GM12874 (cell line): ENCODE results near the gene PPCDC.

Source experiments
- TF ChIP-seq, protein P1 (sequence below): IDR thresholded peaks from 2 replicates; pipeline ENCODE4 v1.5.1; 2011; ENCODE audit warnings: low read depth, mild to moderate bottlenecking, control low read depth, low read length, moderate library complexity; ENCODE audit not compliant: insufficient read depth

Gene PPCDC

DNA sequence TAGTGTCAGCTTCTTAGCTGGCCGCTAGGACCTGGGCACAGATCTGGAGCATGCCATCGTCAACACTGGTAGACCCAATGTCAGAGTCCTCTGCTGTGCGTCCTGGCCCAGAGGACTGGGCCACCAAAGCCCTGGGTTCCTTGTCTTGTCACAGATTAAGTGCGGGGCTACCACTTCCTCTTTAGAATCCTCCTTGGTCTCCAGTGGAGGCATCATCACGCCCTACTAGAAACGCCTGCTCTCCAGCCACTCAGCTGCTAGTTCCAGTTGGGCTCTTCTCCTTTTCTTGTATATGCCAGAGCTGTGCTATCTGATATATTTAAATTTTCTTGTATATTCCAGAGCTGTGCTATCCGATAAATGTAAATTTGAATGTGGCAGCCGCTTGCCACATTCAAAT lies 11.2 kb downstream of the PPCDC start:
- TF ChIP-seq, protein P1, sequence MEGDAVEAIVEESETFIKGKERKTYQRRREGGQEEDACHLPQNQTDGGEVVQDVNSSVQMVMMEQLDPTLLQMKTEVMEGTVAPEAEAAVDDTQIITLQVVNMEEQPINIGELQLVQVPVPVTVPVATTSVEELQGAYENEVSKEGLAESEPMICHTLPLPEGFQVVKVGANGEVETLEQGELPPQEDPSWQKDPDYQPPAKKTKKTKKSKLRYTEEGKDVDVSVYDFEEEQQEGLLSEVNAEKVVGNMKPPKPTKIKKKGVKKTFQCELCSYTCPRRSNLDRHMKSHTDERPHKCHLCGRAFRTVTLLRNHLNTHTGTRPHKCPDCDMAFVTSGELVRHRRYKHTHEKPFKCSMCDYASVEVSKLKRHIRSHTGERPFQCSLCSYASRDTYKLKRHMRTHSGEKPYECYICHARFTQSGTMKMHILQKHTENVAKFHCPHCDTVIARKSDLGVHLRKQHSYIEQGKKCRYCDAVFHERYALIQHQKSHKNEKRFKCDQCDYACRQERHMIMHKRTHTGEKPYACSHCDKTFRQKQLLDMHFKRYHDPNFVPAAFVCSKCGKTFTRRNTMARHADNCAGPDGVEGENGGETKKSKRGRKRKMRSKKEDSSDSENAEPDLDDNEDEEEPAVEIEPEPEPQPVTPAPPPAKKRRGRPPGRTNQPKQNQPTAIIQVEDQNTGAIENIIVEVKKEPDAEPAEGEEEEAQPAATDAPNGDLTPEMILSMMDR, result no peak

DNA sequence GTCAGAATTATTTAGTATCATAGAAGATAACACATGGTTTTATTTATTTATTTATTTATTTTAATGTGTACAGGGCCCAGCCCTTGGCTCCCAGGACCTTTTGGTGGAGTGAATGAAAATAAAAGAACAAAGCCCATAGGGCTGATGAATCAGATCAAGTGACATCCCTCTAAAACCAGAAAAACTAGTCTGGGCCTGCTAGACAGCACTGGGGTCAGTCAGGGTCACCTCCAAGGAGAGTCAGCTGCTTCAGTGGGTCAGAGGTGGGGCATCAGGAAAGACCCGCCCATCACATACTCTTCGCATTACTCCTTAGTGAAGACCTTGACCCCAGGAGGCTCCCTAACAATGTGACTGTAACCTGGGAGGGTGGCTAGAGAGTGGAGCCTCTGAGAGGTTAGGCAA lies 12.8 kb downstream of the PPCDC start:
- TF ChIP-seq, protein P1, result no peak

DNA sequence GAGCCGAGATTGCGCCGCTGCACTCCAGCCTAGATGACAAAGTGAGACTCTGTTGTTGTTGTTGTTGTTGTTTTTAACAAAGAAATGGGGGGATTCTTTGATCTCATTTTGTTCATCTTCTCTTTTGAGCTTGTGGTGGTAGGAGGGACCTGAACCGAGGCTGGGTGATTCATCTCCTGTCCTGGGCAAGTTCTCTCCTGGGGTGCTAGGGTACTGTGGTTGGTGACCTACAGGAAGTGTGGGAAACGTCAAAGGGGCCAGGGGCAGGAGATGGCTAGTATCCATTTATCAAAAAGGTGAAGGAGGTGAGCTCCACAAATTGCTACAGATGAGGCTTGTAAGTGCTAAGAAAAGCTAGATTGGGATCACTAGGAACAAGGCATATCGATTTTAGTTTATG lies 14.3 kb downstream of the PPCDC start:
- TF ChIP-seq, protein P1, result no peak

DNA sequence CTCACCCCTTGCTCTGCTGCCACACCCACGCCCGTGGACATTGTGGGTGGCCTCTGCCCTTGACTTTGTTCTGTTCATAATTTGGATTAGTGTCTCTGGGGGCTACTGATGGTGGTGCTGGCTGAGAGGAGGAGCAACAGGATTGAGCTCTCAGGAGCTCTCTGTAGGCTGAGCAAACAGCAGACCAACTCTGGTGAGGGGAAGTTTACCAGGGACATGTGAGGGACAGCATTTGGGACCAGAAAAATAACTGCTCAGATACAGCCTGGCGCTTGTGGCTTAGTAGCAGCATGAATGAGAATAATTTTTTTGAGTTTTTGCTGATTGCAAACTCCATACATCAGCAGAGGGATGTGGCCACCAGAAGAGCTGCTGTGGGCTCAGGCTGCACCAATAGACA lies 14.8 kb downstream of the PPCDC start:
- TF ChIP-seq, protein P1, result no peak

DNA sequence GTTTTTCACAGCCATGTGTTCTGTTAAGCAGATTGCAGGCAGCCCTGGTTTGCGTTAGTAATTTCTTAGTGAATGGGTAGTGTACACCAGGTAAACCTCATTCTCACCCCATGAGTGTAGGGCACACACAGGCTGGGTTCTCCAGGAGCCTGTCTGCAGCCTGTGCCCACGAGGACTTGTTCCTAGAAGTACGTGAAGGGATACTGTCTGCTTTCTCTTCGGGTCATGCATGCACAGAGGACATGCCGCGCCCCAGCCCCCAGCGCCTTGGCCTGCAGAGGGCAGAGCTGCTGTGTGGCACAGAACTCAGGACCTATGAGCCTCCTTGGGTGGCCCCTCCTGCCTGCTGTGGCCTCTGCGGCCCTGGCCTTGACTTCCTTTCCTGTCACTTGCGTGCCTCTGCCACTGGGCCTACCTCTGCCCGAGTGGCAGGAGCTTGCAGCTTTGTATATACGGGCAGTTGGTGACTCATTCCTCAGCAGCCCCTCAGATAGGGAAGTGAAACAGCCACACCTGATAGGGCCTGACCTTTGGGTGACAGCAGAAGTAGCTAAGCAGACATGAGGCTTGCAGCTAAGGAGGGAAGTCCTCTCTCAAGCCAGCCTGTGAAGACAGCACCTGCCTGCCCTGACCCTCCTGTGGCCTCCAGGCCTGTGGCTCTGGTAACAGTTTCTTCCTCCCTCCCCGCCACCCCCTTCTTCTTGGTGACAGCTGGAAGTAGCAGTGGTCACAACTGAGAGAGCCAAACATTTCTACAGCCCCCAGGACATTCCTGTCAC lies 19.5 kb downstream of the PPCDC start:
- TF ChIP-seq, protein P1, result peak; percentile 84

DNA sequence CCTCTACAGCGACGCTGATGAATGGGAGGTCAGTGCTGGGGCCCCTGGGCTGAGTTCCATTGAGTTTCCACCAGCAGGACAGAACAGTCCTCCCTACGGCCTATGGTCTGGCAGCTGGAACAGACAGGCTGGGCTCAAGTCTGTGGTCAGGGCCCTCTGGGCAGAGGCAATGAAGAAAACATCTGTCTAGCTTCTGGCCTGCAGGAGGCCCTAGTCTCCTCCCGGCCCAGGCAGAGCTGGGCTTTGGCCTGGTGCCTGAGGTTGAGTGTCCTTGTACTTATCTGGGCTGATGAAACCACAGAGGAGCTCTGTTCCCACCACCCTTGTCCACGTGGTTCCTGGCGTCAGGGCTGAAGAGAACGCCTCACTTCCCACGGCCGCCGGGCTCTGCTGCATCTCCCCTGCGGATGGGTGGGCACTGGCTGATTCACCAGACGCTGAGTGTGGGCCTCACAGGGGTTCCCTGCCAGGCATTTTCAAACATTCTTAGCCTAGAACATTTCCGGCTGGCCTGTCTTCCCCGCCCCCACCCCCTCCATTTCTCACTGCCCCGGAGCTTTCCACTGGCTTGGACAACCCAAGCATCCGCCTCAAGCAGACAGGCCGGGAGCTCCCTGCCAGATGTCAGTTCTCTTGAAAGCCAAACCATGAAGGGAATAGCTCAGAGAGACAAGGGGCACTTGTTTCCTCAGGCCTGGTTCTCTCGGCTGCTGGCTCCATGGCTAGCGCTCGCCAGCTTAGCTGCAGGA lies 20.3 kb downstream of the PPCDC start:
- TF ChIP-seq, protein P1, result peak; percentile 45; the same call in 1 of the 2 replicates

DNA sequence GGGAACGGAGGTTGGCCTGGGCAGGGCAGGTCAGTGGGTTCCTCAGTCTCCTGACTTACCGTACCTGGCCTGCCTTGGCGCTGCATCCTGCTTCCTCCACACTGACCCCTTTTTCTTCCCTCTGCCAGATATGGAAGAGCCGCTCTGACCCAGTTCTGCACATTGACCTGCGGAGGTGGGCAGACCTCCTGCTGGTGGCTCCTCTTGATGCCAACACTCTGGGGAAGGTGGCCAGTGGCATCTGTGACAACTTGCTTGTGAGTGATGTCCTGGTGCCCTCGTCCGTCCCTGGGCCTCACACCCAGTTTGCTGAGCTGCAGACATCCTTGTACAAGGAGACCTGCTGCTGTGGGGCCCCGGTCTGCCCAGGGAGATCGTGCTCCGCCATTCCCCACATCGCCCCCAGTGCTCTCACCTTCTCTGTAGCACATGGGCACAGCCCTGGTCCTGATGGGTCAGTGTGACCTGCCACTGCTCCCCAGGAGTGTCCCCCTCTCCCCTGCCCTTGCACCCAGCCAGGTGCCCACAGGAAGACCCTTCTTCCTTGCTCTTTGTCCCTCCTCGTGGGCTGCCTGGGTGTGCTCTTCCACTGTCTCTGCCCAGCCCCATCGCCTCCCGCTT lies 21.0 kb downstream of the PPCDC start:
- TF ChIP-seq, protein P1, result no peak
